Fibroblast of lung (primary cell): ENCODE measurements around the gene C17orf107. TPM values are rescaled to one million over a fixed set of nuclear protein-coding genes. Genes with fewer than 3 reads are reported as not detected.
A peak's percentile ranks its signal among the peaks of the same experiment; 100 is the strongest.

Experiments
- DNase-seq, 2 donors: peaks; one replicate each; pipeline versions ENCODE4 v3.0.0 to v3.0.0-alpha.2; 2010; ENCODE audit warnings: low read depth in 2 of 2
- H2AFZ ChIP-seq: 2 replicates; pipeline ENCODE4 v1.5.1; 2012; ENCODE audit warnings: low read length, control low read depth, inconsistent platforms
- H3K27ac ChIP-seq: 2 replicates; pipeline ENCODE4 v1.5.1; 2011; ENCODE audit warnings: low read length, control low read depth; ENCODE audit not compliant: insufficient read depth
- H3K27me3 ChIP-seq: 2 replicates; pipeline ENCODE4 v1.5.1; 2011; ENCODE audit warnings: mild to moderate bottlenecking, low read length; ENCODE audit not compliant: control insufficient read depth, insufficient read depth
- H3K36me3 ChIP-seq: 2 replicates; pipeline ENCODE4 v1.5.1; 2011; ENCODE audit warnings: low read length; ENCODE audit not compliant: control insufficient read depth, insufficient read depth
- H3K4me1 ChIP-seq: 2 replicates; pipeline ENCODE4 v1.5.1; 2011; ENCODE audit warnings: low read length; ENCODE audit not compliant: control insufficient read depth, insufficient read depth; ENCODE audit errors: extremely low read depth
- H3K4me2 ChIP-seq: 2 replicates; pipeline ENCODE4 v1.5.1; 2011; ENCODE audit warnings: low read length, control low read depth; ENCODE audit not compliant: insufficient read depth; ENCODE audit errors: extremely low read depth
- H3K4me3 ChIP-seq, 4 experiments: fragments of 200-600 bp in 1 of 4; sonication (generic) in 1 of 4; replicated peaks in 1 of 4; 2 replicates each; pipeline ENCODE4 v1.5.1; 2011 to 2016; ENCODE audit warnings: low read length in 4 of 4, low read depth in 3 of 4, mild to moderate bottlenecking in 3 of 4, control low read depth in 2 of 4, inconsistent platforms in 1 of 4, mixed read lengths in 1 of 4; ENCODE audit not compliant: insufficient read depth in 1 of 4; ENCODE audit errors: control extremely low read depth in 1 of 4
- H3K79me2 ChIP-seq: 2 replicates; pipeline ENCODE4 v1.5.1; 2012; ENCODE audit warnings: mild to moderate bottlenecking, low read length, inconsistent platforms; ENCODE audit not compliant: control insufficient read depth, insufficient read depth
- H3K9ac ChIP-seq: 2 replicates; pipeline ENCODE4 v1.5.1; 2011; ENCODE audit warnings: mild to moderate bottlenecking, low read length, control low read depth; ENCODE audit not compliant: insufficient read depth
- H3K9me3 ChIP-seq: 2 replicates; pipeline ENCODE4 v1.5.1; 2012; ENCODE audit warnings: low read depth, low read length; ENCODE audit not compliant: control insufficient read depth, insufficient read depth
- H4K20me1 ChIP-seq: 2 replicates; pipeline ENCODE4 v1.5.1; 2011; ENCODE audit warnings: low read length; ENCODE audit not compliant: control insufficient read depth, insufficient read depth; ENCODE audit errors: extremely low read depth
- EZH2 ChIP-seq: IDR thresholded peaks from 2 replicates; pipeline ENCODE4 v1.5.1; 2012; ENCODE audit warnings: low read length, control low read depth, mild to moderate bottlenecking; ENCODE audit errors: missing control alignments
- polyA plus RNA-seq, 2 donors: library from polyadenylated mRNA; depleted of rRNA in 1 of 2; stranded (reverse) in 1 of 2; unstranded in 1 of 2; fragments of >200 nt; gene quantifications; 2 replicates each; pipeline ENCODE4 v1.2.1, GENCODE V29; 2011 to 2012; ENCODE audit warnings: missing spikeins in 1 of 2
- total RNA-seq: library from RNA; depleted of rRNA; stranded (reverse); fragments of >200 nt; gene quantifications from 2 replicates; pipeline ENCODE4 v1.2.1, GENCODE V29; 2014
- TF ChIP-seq, protein P1 (sequence below), 2 donors: IDR thresholded peaks in 1 of 2; conservative IDR thresholded peaks in 1 of 2; 1 replicate in 1 of 2; 2 replicates in 1 of 2; pipeline ENCODE4 v1.5.1; 2011 to 2012; ENCODE audit warnings: low read length in 2 of 2, control low read depth in 1 of 2, inconsistent platforms in 1 of 2, low read depth in 1 of 2, mild to moderate bottlenecking in 1 of 2

Gene C17orf107
- total and polyA plus RNA-seq, 2 donors (not counting 1 experiment from before 2014, with no cell fraction given) = 0.67 to 1.8 TPM

DNA sequence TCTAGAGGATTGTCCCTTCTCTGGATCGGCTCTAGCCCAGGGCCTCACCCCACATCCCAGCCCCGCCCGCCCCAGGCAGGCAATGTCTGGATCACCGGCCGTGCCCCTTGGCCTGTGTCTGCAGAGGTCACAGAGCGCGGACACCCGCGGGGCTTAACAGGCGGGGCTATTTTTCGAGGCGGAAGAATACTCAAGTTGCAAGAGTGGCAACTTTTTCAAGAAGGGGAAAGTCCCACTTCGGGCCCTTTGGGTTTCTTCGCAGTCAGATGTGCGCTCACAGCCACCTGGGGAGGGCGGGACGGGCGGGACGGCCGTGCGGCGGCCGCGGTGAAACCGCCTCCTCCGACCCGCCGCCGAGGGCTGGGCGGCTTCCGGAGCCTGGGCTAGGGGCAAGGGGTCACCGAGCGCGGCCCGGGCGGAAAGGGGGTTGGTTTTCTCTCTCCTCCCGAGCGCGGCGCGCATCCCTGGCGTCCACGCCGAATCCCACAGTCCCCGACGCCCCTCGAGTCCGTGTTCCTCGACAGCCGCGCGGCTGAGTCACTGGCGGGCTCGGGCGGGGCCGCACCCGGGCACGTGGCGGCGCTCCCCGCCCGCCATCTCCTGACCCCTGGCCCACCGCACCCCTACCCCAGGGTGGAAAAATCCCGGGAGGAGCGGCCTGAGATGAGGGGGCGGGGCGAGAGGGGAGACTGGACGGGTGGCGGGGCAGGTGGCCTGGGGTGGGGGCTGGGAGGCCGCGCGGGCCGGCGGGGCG lies 50.2 kb downstream of the C17orf107 start:
- Histone ChIP-seq H4K20me1 (peaks cover 2% of the 10 kb centered on the region), H2AFZ (no peak overlapping the region), H3K27me3 (no peaks in the 10 kb centered on the region), H3K9me3 (no peaks in the 10 kb centered on the region), H3K27ac (peak overlapping the region; percentile 84), H3K4me2 (peak overlapping the region; percentile 97), H3K4me1 (peaks cover 24% of the 10 kb centered on the region), H3K36me3 (peaks cover 11% of the 10 kb centered on the region), H3K79me2 (peaks cover 38% of the 10 kb centered on the region), H3K4me3 (peak overlapping the region; percentile 47 to 97 (median 60)), H3K9ac (peak overlapping the region; percentile 55)
- DNase-seq = peak; percentile 71 to 76
- TF ChIP-seq, protein P1, sequence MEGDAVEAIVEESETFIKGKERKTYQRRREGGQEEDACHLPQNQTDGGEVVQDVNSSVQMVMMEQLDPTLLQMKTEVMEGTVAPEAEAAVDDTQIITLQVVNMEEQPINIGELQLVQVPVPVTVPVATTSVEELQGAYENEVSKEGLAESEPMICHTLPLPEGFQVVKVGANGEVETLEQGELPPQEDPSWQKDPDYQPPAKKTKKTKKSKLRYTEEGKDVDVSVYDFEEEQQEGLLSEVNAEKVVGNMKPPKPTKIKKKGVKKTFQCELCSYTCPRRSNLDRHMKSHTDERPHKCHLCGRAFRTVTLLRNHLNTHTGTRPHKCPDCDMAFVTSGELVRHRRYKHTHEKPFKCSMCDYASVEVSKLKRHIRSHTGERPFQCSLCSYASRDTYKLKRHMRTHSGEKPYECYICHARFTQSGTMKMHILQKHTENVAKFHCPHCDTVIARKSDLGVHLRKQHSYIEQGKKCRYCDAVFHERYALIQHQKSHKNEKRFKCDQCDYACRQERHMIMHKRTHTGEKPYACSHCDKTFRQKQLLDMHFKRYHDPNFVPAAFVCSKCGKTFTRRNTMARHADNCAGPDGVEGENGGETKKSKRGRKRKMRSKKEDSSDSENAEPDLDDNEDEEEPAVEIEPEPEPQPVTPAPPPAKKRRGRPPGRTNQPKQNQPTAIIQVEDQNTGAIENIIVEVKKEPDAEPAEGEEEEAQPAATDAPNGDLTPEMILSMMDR (conservative IDR thresholded peaks at IDR 0.05 in 1 of 2, IDR thresholded peaks at IDR 0.05 in 1 of 2; ENCODE audit: low read depth in 1 of 2, low read length in 2 of 2) = no peak
- no peak for TF ChIP-seq EZH2

GRCh38 chr17:4950075-4950745 lies 50.9 kb downstream of the C17orf107 start:
- H3K27ac ChIP-seq = peak overlapping the region; percentile 80
- peak overlapping the region; percentile 19 for H2AFZ ChIP-seq
- peak overlapping the region; percentile 58 for H3K9ac ChIP-seq
- peaks cover 8% of the 10 kb centered on the region for H3K36me3 ChIP-seq
- TF ChIP-seq, protein P1 (conservative IDR thresholded peaks at IDR 0.05 in 1 of 2, IDR thresholded peaks at IDR 0.05 in 1 of 2; ENCODE audit: low read depth in 1 of 2, low read length in 2 of 2) = no peak
- no peak for TF ChIP-seq EZH2
- no peaks in the 10 kb centered on the region for H3K9me3 ChIP-seq
- H3K27me3 ChIP-seq = no peaks in the 10 kb centered on the region
- peak overlapping the region; percentile 66 for H3K4me2 ChIP-seq
- no peak for DNase-seq
- H4K20me1 ChIP-seq = peaks cover 2% of the 10 kb centered on the region
- H3K79me2 ChIP-seq = peaks cover 31% of the 10 kb centered on the region
- H3K4me3 ChIP-seq = peak overlapping the region; percentile 9 to 52 (median 30)
- peaks cover 18% of the 10 kb centered on the region for H3K4me1 ChIP-seq

DNA sequence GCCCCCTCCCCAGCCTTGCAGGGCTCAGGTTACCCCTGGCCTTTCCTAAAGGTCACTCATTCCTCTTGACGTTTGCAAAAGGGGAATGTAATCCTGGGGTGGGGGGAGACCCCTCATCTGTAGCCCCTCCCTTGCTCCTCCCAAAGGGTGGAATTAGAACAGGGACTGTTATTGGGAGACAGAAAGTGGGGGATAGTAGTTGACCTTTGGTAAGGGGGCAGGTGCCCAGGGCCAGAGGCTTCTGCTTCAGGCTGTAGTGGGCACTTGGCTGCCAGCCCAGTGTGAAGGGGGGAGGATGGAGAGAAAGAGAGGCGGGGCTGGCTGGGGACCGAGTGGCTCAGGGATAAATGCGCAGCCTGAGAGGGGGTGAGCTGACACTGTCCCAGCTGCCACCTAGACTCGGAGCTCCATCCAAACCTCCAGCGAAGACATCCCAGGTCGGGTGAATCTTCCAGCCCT lies 51.4 kb downstream of the C17orf107 start, which contains the start of gene ENO3:
Gene ENO3, plus strand, starts transcription at position 374 of the 459 bp plus-strand sequence. CDS start 711 bp downstream, outside the sequence.
- Histone ChIP-seq H2AFZ (peak within 1 kb of the TSS; percentile 19), H3K27me3 (no peaks in the 10 kb centered on the region), H3K27ac (peak within 1 kb of the TSS; percentile 80), H3K4me3 (peak within 1 kb of the TSS; percentile 9 to 52 (median 30)), H3K9me3 (no peaks in the 10 kb centered on the region), H3K4me2 (peak within 1 kb of the TSS; percentile 66), H3K4me1 (peaks cover 15% of the 10 kb centered on the region), H3K9ac (peak within 1 kb of the TSS; percentile 58), H4K20me1 (peaks cover 2% of the 10 kb centered on the region), H3K79me2 (peaks cover 25% of the 10 kb centered on the region), H3K36me3 (peaks cover 6% of the 10 kb centered on the region)
- DNase-seq = no peak
- TF ChIP-seq EZH2 = no peak
- TF ChIP-seq, protein P1 (conservative IDR thresholded peaks at IDR 0.05 in 1 of 2, IDR thresholded peaks at IDR 0.05 in 1 of 2; ENCODE audit: low read depth in 1 of 2, low read length in 2 of 2) = no peak
